Measurements from ENCODE around the gene AGAP1. TPM values are rescaled to one million over a fixed set of nuclear protein-coding genes. Genes with fewer than 3 reads are reported as not detected.

Gene AGAP1
- total and polyA plus RNA-seq, 2 donors (not counting 3 experiments of a cell fraction or from before 2014, with no cell fraction given): 10.2 to 20.9 TPM

DNA sequence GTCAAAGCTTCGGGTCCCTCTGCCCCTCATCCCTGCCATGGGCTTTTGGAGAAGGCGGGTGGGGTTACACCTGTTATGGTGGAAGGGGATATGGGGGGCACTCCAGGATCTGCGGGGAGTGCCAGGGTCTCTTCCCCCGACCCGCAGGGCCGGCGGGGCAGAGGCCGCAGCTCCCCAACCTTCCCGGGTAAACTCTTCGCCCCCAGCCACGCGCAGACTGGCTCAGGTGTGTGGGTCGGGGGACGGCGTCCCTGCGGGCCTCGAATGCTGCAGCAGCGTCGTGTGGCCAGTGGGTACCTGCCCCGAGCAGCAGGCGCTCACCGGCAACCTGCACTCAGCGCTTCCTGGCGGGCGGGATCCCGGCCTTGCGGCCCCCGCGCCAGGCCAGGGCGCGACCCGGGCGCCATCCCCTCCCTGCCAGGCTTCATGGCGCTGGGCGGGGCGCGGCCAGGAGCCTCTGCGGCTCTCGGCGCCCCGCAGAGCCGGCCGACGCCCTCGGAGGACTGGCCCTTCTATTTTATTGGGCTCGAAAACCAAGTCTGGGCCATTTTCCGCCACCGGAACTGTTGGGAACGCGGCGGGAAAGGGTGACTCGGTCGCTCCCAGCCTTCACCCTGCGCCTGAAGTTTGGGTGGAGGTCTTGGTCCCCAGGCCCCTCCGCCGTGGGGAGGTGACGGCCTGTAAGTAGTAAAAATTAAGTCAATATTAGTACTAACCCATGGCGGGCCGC, 669.8 kb downstream of the AGAP1 start:
- Histone ChIP-seq H3K4me1 (ENCODE audit: control insufficient read depth, extremely low read depth, insufficient read depth, low read length) (peaks cover 18% of the 10 kb centered on the region), H3K9ac (replicated peaks; ENCODE audit: extremely low read depth, insufficient read depth, low read length) (peak overlapping the region; percentile 76), H3K4me2 (ENCODE audit: insufficient read depth, low read length) (peak overlapping the region; percentile 76), H3K9me1 (replicated peaks; ENCODE audit: control insufficient read depth, extremely low read depth, insufficient read depth, low read length) (no peaks in the 10 kb centered on the region), H3K27ac (ENCODE audit: insufficient read depth, low read depth, low read length) (peak overlapping the region; percentile 49), H3K79me2 (ENCODE audit: control insufficient read depth, insufficient read depth, low read length) (no peaks in the 10 kb centered on the region), H2AFZ (ENCODE audit: low read depth, low read length) (peak overlapping the region; percentile 62), H4K20me1 (replicated peaks; ENCODE audit: control insufficient read depth, extremely low read depth, insufficient read depth, low read length) (no peaks in the 10 kb centered on the region), H3K36me3 (ENCODE audit: control insufficient read depth in 2 of 2, extremely low read depth in 1 of 2, insufficient read depth in 2 of 2, low read length in 2 of 2) (no peaks in the 10 kb centered on the region), H3K9me3 (replicated peaks; ENCODE audit: control insufficient read depth, insufficient read depth, low read length) (no peaks in the 10 kb centered on the region), H3K4me3 (replicated peaks in 1 of 3; ENCODE audit: insufficient read depth in 1 of 3, low read depth in 1 of 3, low read length in 3 of 3) (peak overlapping the region; percentile 64 to 76 (median 73)), H3K27me3 (ENCODE audit: control insufficient read depth in 2 of 2, insufficient read depth in 2 of 2, low read length in 2 of 2) (peaks cover 0 to 7% of the 10 kb centered on the region in 2 experiments)
- TF ChIP-seq, protein P1, sequence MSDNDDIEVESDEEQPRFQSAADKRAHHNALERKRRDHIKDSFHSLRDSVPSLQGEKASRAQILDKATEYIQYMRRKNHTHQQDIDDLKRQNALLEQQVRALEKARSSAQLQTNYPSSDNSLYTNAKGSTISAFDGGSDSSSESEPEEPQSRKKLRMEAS (IDR thresholded peaks at IDR 0.05; ENCODE audit: insufficient read depth, insufficient read length): no peak
- no peak for TF ChIP-seq MYC (IDR thresholded peaks at IDR 0.05; ENCODE audit: low read depth, low read length)
- TF ChIP-seq, protein P2, sequence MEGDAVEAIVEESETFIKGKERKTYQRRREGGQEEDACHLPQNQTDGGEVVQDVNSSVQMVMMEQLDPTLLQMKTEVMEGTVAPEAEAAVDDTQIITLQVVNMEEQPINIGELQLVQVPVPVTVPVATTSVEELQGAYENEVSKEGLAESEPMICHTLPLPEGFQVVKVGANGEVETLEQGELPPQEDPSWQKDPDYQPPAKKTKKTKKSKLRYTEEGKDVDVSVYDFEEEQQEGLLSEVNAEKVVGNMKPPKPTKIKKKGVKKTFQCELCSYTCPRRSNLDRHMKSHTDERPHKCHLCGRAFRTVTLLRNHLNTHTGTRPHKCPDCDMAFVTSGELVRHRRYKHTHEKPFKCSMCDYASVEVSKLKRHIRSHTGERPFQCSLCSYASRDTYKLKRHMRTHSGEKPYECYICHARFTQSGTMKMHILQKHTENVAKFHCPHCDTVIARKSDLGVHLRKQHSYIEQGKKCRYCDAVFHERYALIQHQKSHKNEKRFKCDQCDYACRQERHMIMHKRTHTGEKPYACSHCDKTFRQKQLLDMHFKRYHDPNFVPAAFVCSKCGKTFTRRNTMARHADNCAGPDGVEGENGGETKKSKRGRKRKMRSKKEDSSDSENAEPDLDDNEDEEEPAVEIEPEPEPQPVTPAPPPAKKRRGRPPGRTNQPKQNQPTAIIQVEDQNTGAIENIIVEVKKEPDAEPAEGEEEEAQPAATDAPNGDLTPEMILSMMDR (IDR thresholded peaks at IDR 0.05; ENCODE audit: extremely low read depth in 1 of 2, insufficient read depth in 1 of 2, low read depth in 1 of 2, low read length in 2 of 2): no peak
- TF ChIP-seq GATA2 (IDR thresholded peaks at IDR 0.05; ENCODE audit: insufficient read depth, insufficient read length, low read depth, low read length): no peak
- TF ChIP-seq EZH2 (IDR thresholded peaks at IDR 0.05; ENCODE audit: borderline replicate concordance, low read depth, low read length, severe bottlenecking): no peak
- no peak for TF ChIP-seq FOS (IDR thresholded peaks at IDR 0.05; ENCODE audit: borderline replicate concordance, insufficient read depth, low read length)
- no peak for TF ChIP-seq POLR2AphosphoS5 (IDR thresholded peaks at IDR 0.05; ENCODE audit: insufficient read depth, low read depth, low read length)
- TF ChIP-seq JUN (IDR thresholded peaks at IDR 0.05; ENCODE audit: borderline replicate concordance, insufficient read depth, insufficient read length, low read depth): no peak
- TF ChIP-seq POLR2A (IDR thresholded peaks at IDR 0.05; ENCODE audit: low read depth, low read length): no peak
- BruUV-seq (replicated peaks): no TSS peak
- dilution Hi-C loops (cut with MboI; ENCODE audit: extremely low pct_ligation_motif_present, low sequenced_read_pairs) (no loop called here), intact Hi-C loops (cut with micrococcal nuclease) (loop anchor here (2.0 kb wide), 1 partner anchor 55 kb away; no protein-coding TSS in a partner anchor)
- FAIRE-seq (no peak), DNase-seq (ENCODE audit: low read depth, low spot score) (no peak)
- CTCF ChIA-PET: interaction anchor here (0.7 to 3.7 kb wide), 6 partner anchors 14 to 384 kb away, joined by 3 to 13 read pairs (median 6); no protein-coding TSS in a partner anchor
- POLR2A ChIA-PET: interaction anchor here (1.0 kb wide), 1 partner anchor 16 kb away, joined by 5 read pairs; no protein-coding TSS in a partner anchor

Data from endothelial cell of umbilical vein (primary cell).